DMS53 treated with DMSO at 0.1 percent for 48 hours (cell line): ENCODE measurements around the gene GLIS1.

Experiments
- DNase-seq: peaks from one replicate; lab custom pipeline; 2025; ENCODE audit not compliant: unreplicated experiment; lab: John Stamatoyannopoulos, UW

GLIS1 gene

GRCh38 chr1:53552146-53552861 is 186.7 kb downstream of the GLIS1 start:
- DNase-seq = no peak

DNA sequence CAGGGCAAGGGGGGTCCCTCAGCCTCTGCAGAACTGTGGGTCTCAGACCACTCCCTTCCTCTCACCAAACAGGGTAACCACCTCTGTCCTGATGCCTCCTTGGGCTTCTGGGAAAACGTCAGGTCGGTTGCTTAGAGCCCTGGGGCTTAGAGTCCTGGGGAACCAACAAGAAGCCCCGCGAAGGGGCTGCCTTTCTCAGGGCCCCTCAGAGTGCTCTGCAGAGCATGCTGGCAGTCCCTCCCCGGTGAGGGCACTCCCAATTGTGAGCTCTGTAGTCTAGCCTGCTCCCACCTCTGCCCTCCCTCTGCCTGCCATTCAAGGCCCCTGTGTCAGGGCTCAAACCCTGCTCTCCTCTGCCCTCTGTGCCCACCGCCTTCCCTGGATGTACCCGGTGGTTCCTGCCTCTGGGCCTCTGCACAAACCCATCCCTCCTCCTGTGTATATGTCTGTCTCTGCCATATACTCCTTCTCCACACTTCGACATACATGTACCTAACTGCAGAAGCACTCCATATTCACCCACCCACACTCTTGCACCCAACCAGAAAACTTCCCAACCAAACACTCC is 187.5 kb downstream of the GLIS1 start:
- no peak for DNase-seq

GRCh38 chr1:53550201-53550741 is 188.7 kb downstream of the GLIS1 start:
- no peak for DNase-seq

DNA sequence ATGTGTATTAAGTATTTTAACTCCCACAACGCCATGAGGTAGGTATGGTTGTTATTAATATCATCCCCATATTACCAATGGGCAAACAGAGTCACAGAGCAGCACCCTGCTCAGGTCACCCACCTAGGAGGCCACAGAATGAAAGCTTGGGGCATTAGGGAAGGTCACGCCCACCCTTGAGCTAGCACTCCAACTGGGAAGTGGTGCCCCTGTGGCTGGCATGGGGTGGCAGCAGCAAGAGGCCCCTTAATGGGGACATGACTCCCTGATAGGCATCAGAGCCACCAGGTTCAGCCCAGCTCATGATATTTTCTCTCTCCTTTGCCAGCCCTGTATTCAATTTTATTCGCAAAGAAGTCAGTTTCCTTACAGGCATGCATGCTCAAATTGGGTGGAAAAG is 189.2 kb downstream of the GLIS1 start:
- no peak for DNase-seq

DNA sequence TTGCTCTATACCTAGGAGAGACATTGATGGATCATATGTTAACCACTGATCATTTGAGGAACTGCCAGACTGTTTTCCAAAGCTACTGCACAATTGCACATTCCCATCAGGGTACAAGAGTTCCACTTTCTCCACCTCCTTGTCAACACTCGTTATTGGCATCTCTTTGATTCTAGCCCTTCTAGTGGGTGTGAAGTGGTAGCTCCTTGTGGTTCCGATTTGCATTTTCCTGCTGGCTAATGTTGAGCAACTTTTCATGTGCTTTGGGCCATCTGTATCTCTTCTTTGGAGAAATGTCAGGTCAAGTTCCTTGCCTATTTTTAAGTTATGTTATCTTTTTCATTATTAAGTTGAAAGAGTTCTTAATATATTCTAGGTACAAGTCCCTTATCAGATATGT is 189.7 kb downstream of the GLIS1 start:
- DNase-seq = no peak

DNA sequence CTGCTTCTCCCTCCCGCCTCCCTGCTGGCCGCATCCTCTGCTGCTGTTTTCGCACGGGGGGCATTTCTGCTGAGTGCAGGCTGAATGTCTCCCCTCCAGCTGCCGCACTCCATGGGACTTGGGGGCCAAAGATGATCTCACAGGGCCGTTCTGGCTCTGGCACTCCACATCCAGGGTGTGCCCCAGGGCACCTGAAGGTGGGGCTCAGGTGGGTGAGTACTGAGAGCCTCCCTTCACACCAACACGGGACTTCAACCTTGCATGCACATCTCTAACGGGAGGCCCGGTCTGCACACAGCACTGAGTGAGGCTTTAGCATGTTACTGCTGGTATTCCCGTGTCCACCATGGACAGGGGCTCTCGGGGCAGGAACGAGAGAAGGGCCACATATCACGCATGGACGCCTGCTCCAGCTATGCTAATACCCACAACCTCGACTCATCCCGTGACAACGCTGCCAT is 190.9 kb downstream of the GLIS1 start:
- no peak for DNase-seq

DNA sequence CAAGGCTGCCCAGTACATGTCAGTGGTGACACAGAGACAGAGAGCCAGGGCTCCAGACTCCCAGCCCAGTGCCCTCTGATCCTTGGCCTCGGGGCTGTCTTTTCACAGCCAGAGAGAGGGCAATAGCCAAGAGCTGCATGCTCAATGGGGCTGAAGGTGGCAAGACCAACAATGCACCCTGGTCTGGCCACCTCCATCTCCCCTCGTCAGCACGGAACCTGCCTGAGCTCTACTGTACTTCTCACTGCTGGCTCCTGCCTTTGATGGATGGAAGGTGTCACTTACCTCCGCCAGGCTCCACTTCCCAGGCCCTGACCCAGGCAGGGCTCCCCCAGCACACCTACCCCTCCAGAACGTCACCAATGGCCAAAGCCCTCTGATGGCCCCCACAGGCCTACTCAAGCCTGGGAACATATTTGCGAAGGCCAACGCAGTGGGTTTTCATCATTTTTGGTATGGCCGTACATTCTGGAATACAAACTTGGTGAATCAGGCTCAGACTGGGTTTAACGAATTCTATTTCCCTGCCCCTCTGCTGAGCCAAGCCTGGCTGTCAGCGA is 191.7 kb downstream of the GLIS1 start:
- no peak for DNase-seq

GRCh38 chr1:53546409-53547155 is 192.4 kb downstream of the GLIS1 start:
- DNase-seq = no peak

GRCh38 chr1:53545663-53546408 is 193.1 kb downstream of the GLIS1 start:
- DNase-seq = no peak

GRCh38 chr1:53544728-53545515 is 194.0 kb downstream of the GLIS1 start:
- no peak for DNase-seq

- DNase-seq = no peak
These were observed 194.9 kb downstream of the GLIS1 start for GRCh38 chr1:53543778-53544695.

GRCh38 chr1:53543130-53543777 is 195.7 kb downstream of the GLIS1 start:
- DNase-seq = no peak

GRCh38 chr1:53542551-53542950 is 196.4 kb downstream of the GLIS1 start:
- DNase-seq = no peak

DNA sequence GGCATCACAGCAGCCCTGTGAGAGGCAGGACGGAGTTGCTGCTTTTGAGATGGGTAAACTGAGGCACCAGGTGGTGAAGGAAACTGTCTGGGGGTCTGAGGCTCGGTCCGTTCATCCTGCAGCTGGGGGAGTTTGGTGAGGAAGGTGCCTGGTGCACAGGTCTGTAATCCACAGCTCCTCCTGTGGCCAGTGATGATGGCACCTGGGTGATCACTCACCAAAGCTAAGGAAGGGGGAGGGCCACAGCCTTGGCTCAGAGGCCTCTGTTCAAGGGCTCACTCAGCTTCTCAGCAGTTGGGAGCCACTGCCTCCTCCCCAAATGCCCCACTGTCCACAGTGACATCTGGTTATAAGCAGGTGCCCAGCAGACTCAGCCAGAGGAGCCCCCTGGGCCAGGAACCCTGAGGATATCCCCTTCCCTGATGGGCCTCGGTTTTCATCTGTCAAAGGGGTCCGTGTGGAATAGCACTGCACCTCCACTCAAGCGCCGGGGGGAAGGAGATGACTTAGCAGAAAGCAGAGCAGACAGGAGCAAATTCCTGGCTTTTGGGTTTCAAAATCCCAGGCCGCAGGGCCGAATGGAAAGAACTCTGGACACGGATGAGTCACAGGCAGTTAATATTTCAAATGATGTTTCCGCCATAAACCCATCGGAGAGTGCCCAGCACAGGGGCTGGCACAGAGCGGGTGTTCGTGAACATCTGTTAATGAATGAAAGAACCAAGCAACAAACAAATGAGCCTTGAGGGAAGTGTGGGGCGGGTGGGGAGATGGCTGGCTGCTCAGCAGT is 197.0 kb downstream of the GLIS1 start:
- DNase-seq = peak; percentile 4

GRCh38 chr1:53541263-53541625 is 197.7 kb downstream of the GLIS1 start:
- no peak for DNase-seq

DNA sequence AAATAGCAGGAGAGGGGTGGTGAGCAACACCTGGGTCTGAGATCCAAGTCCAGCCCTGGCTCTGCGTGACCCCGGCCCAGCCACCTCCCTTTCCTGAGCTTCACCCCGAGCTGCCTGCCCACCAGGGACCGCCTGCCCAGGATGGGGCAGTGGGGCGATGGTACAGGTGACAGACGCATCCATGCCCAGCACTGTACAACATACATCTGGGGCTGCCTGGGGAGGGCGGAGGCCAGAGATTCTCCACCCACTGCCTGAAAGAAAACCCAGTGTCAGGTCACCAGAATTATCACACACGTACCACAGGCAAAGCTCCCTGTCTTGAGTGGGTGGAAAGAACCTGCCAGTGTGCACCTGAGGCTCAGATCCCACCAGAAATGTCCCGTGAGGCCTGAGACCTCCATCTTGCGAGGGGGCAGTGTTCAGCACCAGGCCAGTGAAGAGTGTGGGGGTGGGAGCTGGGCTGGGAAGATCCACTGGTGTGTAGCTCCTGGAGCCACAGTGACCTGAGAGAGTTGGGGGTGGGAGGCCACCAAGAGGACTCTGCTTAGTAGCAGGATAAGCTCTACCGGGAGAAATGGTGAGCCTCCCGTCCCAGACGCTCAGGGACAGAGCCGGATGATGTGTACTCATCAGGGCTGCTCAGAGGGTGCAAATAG is 198.2 kb downstream of the GLIS1 start:
- DNase-seq = no peak
